Hepatocyte (in vitro differentiated cells): ENCODE results near the gene CD164L2.
"Not testable (repeated sequence)": the region's sequence is repeated elsewhere in the genome, so short reads cannot be mapped to it uniquely, and the experiment has no call there.

Source experiments
- EZH2 ChIP-seq: fragments of 200-600 bp; sonication (generic); IDR thresholded peaks from 2 replicates; pipeline ENCODE4 v1.6.1; 2016; ENCODE audit warnings: antibody characterized with exemption, mild to moderate bottlenecking, borderline replicate concordance
- TF ChIP-seq, protein P1 (sequence below): fragments of 200-600 bp; sonication (generic); IDR thresholded peaks from 2 replicates; pipeline ENCODE4 v1.5.1; 2016; ENCODE audit warnings: antibody characterized with exemption, mild to moderate bottlenecking; ENCODE audit not compliant: poor library complexity

DNA sequence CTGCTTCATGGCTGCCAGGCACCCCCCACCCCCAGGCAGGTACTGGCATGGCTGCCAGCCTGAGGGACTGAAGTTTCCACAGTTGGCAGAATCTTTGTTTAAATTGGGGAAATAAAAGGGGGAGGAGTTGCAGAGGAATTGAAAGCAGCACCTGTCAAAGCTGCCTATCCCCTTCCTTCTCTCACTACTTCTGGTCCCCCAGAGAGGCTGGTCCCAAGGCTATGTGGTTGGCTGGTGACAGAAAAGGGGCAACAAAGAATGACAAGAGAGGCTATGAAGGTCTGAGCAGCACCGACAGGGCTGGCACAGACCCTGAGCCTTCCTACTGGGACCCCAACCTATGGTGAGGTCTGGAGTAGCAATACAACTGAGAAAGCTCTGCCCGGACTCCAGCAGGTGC, 23.7 kb upstream of the CD164L2 start:
- TF ChIP-seq, protein P1, sequence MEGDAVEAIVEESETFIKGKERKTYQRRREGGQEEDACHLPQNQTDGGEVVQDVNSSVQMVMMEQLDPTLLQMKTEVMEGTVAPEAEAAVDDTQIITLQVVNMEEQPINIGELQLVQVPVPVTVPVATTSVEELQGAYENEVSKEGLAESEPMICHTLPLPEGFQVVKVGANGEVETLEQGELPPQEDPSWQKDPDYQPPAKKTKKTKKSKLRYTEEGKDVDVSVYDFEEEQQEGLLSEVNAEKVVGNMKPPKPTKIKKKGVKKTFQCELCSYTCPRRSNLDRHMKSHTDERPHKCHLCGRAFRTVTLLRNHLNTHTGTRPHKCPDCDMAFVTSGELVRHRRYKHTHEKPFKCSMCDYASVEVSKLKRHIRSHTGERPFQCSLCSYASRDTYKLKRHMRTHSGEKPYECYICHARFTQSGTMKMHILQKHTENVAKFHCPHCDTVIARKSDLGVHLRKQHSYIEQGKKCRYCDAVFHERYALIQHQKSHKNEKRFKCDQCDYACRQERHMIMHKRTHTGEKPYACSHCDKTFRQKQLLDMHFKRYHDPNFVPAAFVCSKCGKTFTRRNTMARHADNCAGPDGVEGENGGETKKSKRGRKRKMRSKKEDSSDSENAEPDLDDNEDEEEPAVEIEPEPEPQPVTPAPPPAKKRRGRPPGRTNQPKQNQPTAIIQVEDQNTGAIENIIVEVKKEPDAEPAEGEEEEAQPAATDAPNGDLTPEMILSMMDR, result not testable (repeated sequence)
- TF ChIP-seq EZH2, result not testable (repeated sequence)
